Loucy (cell line): ENCODE measurements around the gene TMEM81.

Experiments used
- H2AFZ ChIP-seq: fragments of 200-600 bp; sonication (generic); 2 replicates; pipeline ENCODE4 v1.6.0; 2016; ENCODE audit warnings: antibody characterized with exemption, mild to moderate bottlenecking, low read length, moderate library complexity
- H3F3A ChIP-seq: fragments of 200-600 bp; 2 replicates; pipeline ENCODE4 v1.6.0; 2016; ENCODE audit warnings: antibody characterized with exemption, low read depth, mild to moderate bottlenecking
- H3K27me3 ChIP-seq: fragments of 200-600 bp; sonication (generic); 2 replicates; pipeline ENCODE4 v1.6.1; 2014; ENCODE audit warnings: low read length, mild to moderate bottlenecking; ENCODE audit not compliant: insufficient read depth, poor library complexity, severe bottlenecking
- H3K36me3 ChIP-seq: fragments of 200-600 bp; sonication (generic); 2 replicates; pipeline ENCODE4 v1.6.1; 2016; ENCODE audit warnings: low read length; ENCODE audit not compliant: insufficient read depth
- H3K4me1 ChIP-seq: fragments of 200-600 bp; sonication (generic); 2 replicates; pipeline ENCODE4 v1.5.1; 2014; ENCODE audit warnings: low read length, mild to moderate bottlenecking; ENCODE audit not compliant: insufficient read depth, poor library complexity, severe bottlenecking
- H3K4me2 ChIP-seq: fragments of 200-600 bp; sonication (generic); 2 replicates; pipeline ENCODE4 v1.6.0; 2014; ENCODE audit warnings: antibody characterized with exemption, low read length, low read depth, mild to moderate bottlenecking; ENCODE audit not compliant: poor library complexity, severe bottlenecking
- H3K4me3 ChIP-seq: fragments of 200-600 bp; sonication (generic); 2 replicates; pipeline ENCODE4 v1.5.1; 2014; ENCODE audit warnings: low read length, mild to moderate bottlenecking, mixed read lengths; ENCODE audit not compliant: poor library complexity, severe bottlenecking
- H3K79me2 ChIP-seq: fragments of 200-600 bp; sonication (generic); 2 replicates; pipeline ENCODE4 v1.6.1; 2014; ENCODE audit warnings: low read length; ENCODE audit not compliant: insufficient read depth
- H3K9ac ChIP-seq: fragments of 200-600 bp; sonication (generic); 2 replicates; pipeline ENCODE4 v1.6.0; 2014; ENCODE audit warnings: mild to moderate bottlenecking, low read depth, low read length, moderate library complexity; ENCODE audit not compliant: poor library complexity, severe bottlenecking
- H3K9me2 ChIP-seq: fragments of 200-600 bp; sonication (generic); replicated peaks from 2 replicates; pipeline ENCODE4 v1.6.1; 2016; ENCODE audit warnings: low read depth, low read length, mixed read lengths
- H3K9me3 ChIP-seq: fragments of 200-600 bp; sonication (generic); 2 replicates; pipeline ENCODE4 v1.6.1; 2014; ENCODE audit warnings: mild to moderate bottlenecking, antibody characterized with exemption, low read length, low read depth; ENCODE audit not compliant: insufficient read depth
- H4K20me1 ChIP-seq: fragments of 200-600 bp; sonication (generic); 2 replicates; pipeline ENCODE4 v1.6.0; 2014; ENCODE audit warnings: antibody characterized with exemption, low read length, mild to moderate bottlenecking; ENCODE audit not compliant: insufficient read depth, poor library complexity, severe bottlenecking
- CTCF ChIP-seq: fragments of 200-600 bp; sonication (generic); conservative IDR thresholded peaks from 2 replicates; pipeline ENCODE4 v1.5.1; 2014; ENCODE audit warnings: mild to moderate bottlenecking, antibody characterized with exemption, low read length
- EZH2phosphoT487 ChIP-seq: fragments of 200-600 bp; IDR thresholded peaks from 2 replicates; pipeline ENCODE4 v1.6.1; 2018; ENCODE audit warnings: antibody characterized with exemption, mild to moderate bottlenecking, moderate library complexity, borderline replicate concordance

The TMEM81 gene

DNA sequence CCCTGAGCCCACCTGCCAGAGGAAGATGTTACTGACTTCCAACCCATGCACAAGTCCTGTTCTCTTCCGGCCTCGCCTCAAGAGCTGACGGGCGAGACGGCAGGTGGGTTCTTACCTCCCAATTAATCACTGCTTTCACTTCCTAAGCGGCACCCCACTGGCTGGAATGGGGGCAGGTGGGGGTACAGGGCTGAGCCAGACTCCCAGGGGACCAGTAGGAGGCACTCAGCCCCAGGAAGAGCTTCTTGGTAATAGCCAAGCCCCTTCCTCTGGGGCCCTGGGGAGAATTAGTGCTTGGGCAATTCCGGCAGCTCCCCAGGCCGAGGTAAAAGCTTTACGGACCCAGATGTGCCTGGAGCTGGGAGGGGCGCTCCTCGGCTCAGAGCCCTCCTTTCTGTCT is 31.6 kb downstream of the TMEM81 start:
- TF ChIP-seq EZH2phosphoT487 (no peak), CTCF (no peak)
- Histone ChIP-seq H4K20me1 (no peaks in the 10 kb centered on the region), H3K9ac (no peak overlapping the region), H3K27me3 (no peaks in the 10 kb centered on the region), H3K9me2 (no peaks in the 10 kb centered on the region), H3K9me3 (no peaks in the 10 kb centered on the region), H3K79me2 (no peaks in the 10 kb centered on the region), H3K4me2 (no peak overlapping the region), H3K4me1 (no peaks in the 10 kb centered on the region), H3K36me3 (no peaks in the 10 kb centered on the region), H2AFZ (no peak overlapping the region), H3F3A (no peaks in the 10 kb centered on the region), H3K4me3 (no peak overlapping the region)

DNA sequence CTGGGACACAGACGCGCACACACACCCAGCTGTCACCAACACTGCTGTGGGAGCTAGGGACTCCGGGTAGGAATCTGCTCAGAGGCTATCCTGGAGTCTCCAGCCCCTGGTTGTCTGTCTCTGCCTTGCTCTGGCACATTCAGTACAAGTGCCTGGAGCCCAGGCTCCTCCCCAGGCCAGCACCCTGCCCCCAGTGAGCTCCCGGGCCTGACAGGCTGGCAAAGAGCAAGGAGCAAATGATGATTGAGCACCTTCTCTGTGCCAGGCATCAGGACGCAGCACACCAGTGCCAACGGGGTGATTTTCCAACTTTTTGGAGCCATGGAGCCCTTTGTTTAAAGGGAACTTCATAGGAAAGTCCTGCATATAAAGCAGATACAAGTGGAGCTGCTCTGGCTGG is 34.8 kb downstream of the TMEM81 start:
- H3K9me2 ChIP-seq, result no peaks in the 10 kb centered on the region
- H3K4me2 ChIP-seq, result no peak overlapping the region
- no peaks in the 10 kb centered on the region for H3K79me2 ChIP-seq
- H4K20me1 ChIP-seq, result no peaks in the 10 kb centered on the region
- no peak overlapping the region for H3K4me3 ChIP-seq
- no peaks in the 10 kb centered on the region for H3F3A ChIP-seq
- no peaks in the 10 kb centered on the region for H3K27me3 ChIP-seq
- H3K4me1 ChIP-seq, result no peaks in the 10 kb centered on the region
- TF ChIP-seq EZH2phosphoT487, result no peak
- no peak for TF ChIP-seq CTCF
- no peak overlapping the region for H2AFZ ChIP-seq
- H3K9ac ChIP-seq, result no peak overlapping the region
- no peaks in the 10 kb centered on the region for H3K36me3 ChIP-seq
- H3K9me3 ChIP-seq, result no peaks in the 10 kb centered on the region

GRCh38 chr1:205048382-205048781 is 35.9 kb downstream of the TMEM81 start:
- no peaks in the 10 kb centered on the region for H4K20me1 ChIP-seq
- no peaks in the 10 kb centered on the region for H3K79me2 ChIP-seq
- no peaks in the 10 kb centered on the region for H3K9me2 ChIP-seq
- no peak overlapping the region for H2AFZ ChIP-seq
- no peak for TF ChIP-seq CTCF
- TF ChIP-seq EZH2phosphoT487, result no peak
- H3K36me3 ChIP-seq, result no peaks in the 10 kb centered on the region
- no peaks in the 10 kb centered on the region for H3K9me3 ChIP-seq
- no peak overlapping the region for H3K9ac ChIP-seq
- no peak overlapping the region for H3K4me2 ChIP-seq
- no peaks in the 10 kb centered on the region for H3F3A ChIP-seq
- no peaks in the 10 kb centered on the region for H3K27me3 ChIP-seq
- no peak overlapping the region for H3K4me3 ChIP-seq
- no peaks in the 10 kb centered on the region for H3K4me1 ChIP-seq
